Small intestine (tissue), 7 donors: Measurements from ENCODE around the gene PEX26. TPM values are rescaled to one million over a fixed set of nuclear protein-coding genes. Genes with fewer than 3 reads are reported as not detected.
"Not testable (repeated sequence)": the region's sequence is repeated elsewhere in the genome, so short reads cannot be mapped to it uniquely, and the experiment has no call there.

Experiments
- DNase-seq, 2 donors: peaks; one replicate each; pipeline versions ENCODE4 v3.0.0 to v3.0.0-alpha.2; 2013
- FAIRE-seq: peaks from 2 replicates; lab custom pipeline; 2012; peaks lifted over from hg19 to GRCh38; lab: Jason Lieb, UNC
- H3K27ac ChIP-seq, 3 donors: one replicate each; pipeline ENCODE4 v1.5.1; 2013; ENCODE audit warnings: low read length in 2 of 3, mild to moderate bottlenecking in 2 of 3, control low read depth in 1 of 3, inconsistent platforms in 1 of 3, low read depth in 1 of 3, moderate library complexity in 1 of 3
- H3K27me3 ChIP-seq, 3 donors: one replicate each; pipeline ENCODE4 v1.6.1; 2013; ENCODE audit warnings: low read length in 3 of 3, inconsistent platforms in 1 of 3; ENCODE audit not compliant: control insufficient read depth in 3 of 3, insufficient read depth in 3 of 3
- H3K36me3 ChIP-seq, 3 donors: one replicate each; pipeline ENCODE4 v1.6.1; 2013; ENCODE audit warnings: low read length in 3 of 3, inconsistent platforms in 1 of 3, low read depth in 1 of 3, mild to moderate bottlenecking in 1 of 3, moderate library complexity in 1 of 3; ENCODE audit not compliant: control insufficient read depth in 3 of 3, insufficient read depth in 2 of 3
- H3K4me1 ChIP-seq, 3 donors: one replicate each; pipeline ENCODE4 v1.6.1; 2013; ENCODE audit warnings: low read length in 2 of 3, inconsistent platforms in 1 of 3, low read depth in 1 of 3, mild to moderate bottlenecking in 1 of 3, moderate library complexity in 1 of 3; ENCODE audit not compliant: control insufficient read depth in 3 of 3, insufficient read depth in 2 of 3
- H3K4me3 ChIP-seq, 3 donors: one replicate each; pipeline ENCODE4 v1.5.1; 2013; ENCODE audit warnings: low read length in 3 of 3, control low read depth in 1 of 3, inconsistent platforms in 1 of 3, low read depth in 1 of 3, mild to moderate bottlenecking in 1 of 3, moderate library complexity in 1 of 3
- H3K9me3 ChIP-seq, 2 donors: one replicate each; pipeline ENCODE4 v1.6.1; 2013; ENCODE audit warnings: low read depth in 1 of 2, low read length in 1 of 2; ENCODE audit not compliant: control insufficient read depth in 2 of 2, insufficient read depth in 1 of 2
- WGBS, 3 donors: extraction: QIAGEN DNeasy Blood & Tissue Kit; methylation state at CpG; one replicate each; pipeline ENCODE4 v1.1.7; 2013; 5-methylcytosine and 5-hydroxymethylcytosine counted together
- polyA plus RNA-seq, 4 donors: library from polyadenylated mRNA; stranded (reverse) in 3 of 4; unstranded in 1 of 4; fragments of 200-250 nt in 3 of 4; fragments of 120-200 nt in 1 of 4; gene quantifications; one replicate each; pipeline versions ENCODE4 v1.2.1 to v1.2.3, GENCODE V29; 2013
- donor health status: healthy with polysubstance abuse.
- donor health status: control.
- donor health status: control.
- donor health status: Bipolar disorder and iron deficiency.
- donor health status: healthy.

The PEX26 gene
- polyA plus RNA-seq, 4 donors: 23.2 to 48.0 (median 31.4) TPM

- Histone ChIP-seq H3K27ac (peak overlapping the region in 1 of 3 donors; percentile 24), H3K27me3 (no peaks in the 10 kb centered on the region), H3K9me3 (peaks cover 0 to 4% of the 10 kb centered on the region in 2 donors), H3K4me1 (peaks cover 0 to 4% (median 2%) of the 10 kb centered on the region in 3 donors), H3K36me3 (no peaks in the 10 kb centered on the region), H3K4me3 (no peak overlapping the region)
- DNase-seq: no peak
- 73 to 82% (median 74%) methylated on average over 5 of the region's 5 CpGs for WGBS, 3 donors
- no peak for FAIRE-seq
Measured at GRCh38 chr22:18050065-18050464, 27.7 kb upstream of the PEX26 start.

- FAIRE-seq: not testable (repeated sequence)
Measured at GRCh38 chr22:18051113-18051512, 26.7 kb upstream of the PEX26 start.

GRCh38 chr22:18053216-18053946 is 24.4 kb upstream of the PEX26 start:
- not testable (repeated sequence) for DNase-seq, H3K4me3 ChIP-seq, H3K27ac ChIP-seq, FAIRE-seq, H3K36me3 ChIP-seq, H3K9me3 ChIP-seq, H3K27me3 ChIP-seq
- WGBS, 3 donors: 96 to 97% (median 96%) methylated on average over 37 to 46 of the region's 49 CpGs
- H3K4me1 ChIP-seq: peaks cover 2 to 33% (median 4%) of the 10 kb centered on the region in 3 donors

More at GRCh38 chr22:18051113-18051512, 26.7 kb upstream of the PEX26 start:
- WGBS, 3 donors: 81 to 86% (median 84%) methylated on average over 12 of the region's 12 CpGs
- peaks cover 2 to 11% (median 2%) of the 10 kb centered on the region in 3 donors for H3K4me1 ChIP-seq
- H3K4me3 ChIP-seq, DNase-seq, H3K9me3 ChIP-seq, H3K36me3 ChIP-seq, H3K27ac ChIP-seq, H3K27me3 ChIP-seq: not testable (repeated sequence)

- H3K36me3 ChIP-seq: no peaks in the 10 kb centered on the region
- no peak for FAIRE-seq
- peaks cover 0 to 48% (median 4%) of the 10 kb centered on the region in 3 donors for H3K4me1 ChIP-seq
- no peak for DNase-seq
- no peak overlapping the region for H3K4me3 ChIP-seq
- 59 to 73% (median 69%) methylated on average over 7 of the region's 7 CpGs for WGBS, 3 donors
- H3K9me3 ChIP-seq: peaks cover 0 to 4% of the 10 kb centered on the region in 2 donors
- H3K27me3 ChIP-seq: no peaks in the 10 kb centered on the region
- H3K27ac ChIP-seq: peak overlapping the region; percentile 58 to 84 (median 79)
Measured at GRCh38 chr22:18055619-18056160, 22.1 kb upstream of the PEX26 start.

- DNase-seq (peak; percentile 57 to 81), FAIRE-seq (no peak)
- Histone ChIP-seq H3K9me3 (peaks cover 0 to 4% of the 10 kb centered on the region in 2 donors), H3K4me1 (peaks cover 0 to 53% (median 9%) of the 10 kb centered on the region in 3 donors), H3K36me3 (no peaks in the 10 kb centered on the region), H3K4me3 (no peak overlapping the region), H3K27ac (peak overlapping the region; percentile 58 to 84 (median 79)), H3K27me3 (no peaks in the 10 kb centered on the region)
- WGBS, 3 donors: 59 to 71% (median 69%) methylated on average over 4 of the region's 4 CpGs
Measured at GRCh38 chr22:18056161-18056666, 21.6 kb upstream of the PEX26 start.

GRCh38 chr22:18056807-18057474 is 20.8 kb upstream of the PEX26 start:
- Histone ChIP-seq H3K27ac (peak overlapping the region; percentile 44 to 90 (median 84)), H3K27me3 (no peaks in the 10 kb centered on the region), H3K9me3 (peaks cover 0 to 4% of the 10 kb centered on the region in 2 donors), H3K4me1 (peaks cover 0 to 60% (median 9%) of the 10 kb centered on the region in 3 donors), H3K4me3 (no peak overlapping the region), H3K36me3 (no peaks in the 10 kb centered on the region)
- DNase-seq (no peak), FAIRE-seq (no peak)
- 69 to 86% (median 76%) methylated on average over 10 of the region's 10 CpGs for WGBS, 3 donors

- Histone ChIP-seq H3K4me3 (no peak overlapping the region), H3K4me1 (peaks cover under 1 to 67% (median 13%) of the 10 kb centered on the region in 3 donors), H3K27ac (peak overlapping the region in 2 of 3 donors; percentile 84 to 90), H3K9me3 (peaks cover 0 to under 1% of the 10 kb centered on the region in 2 donors), H3K36me3 (no peaks in the 10 kb centered on the region), H3K27me3 (no peaks in the 10 kb centered on the region)
- DNase-seq (peak in 1 of 2 donors; percentile 35), FAIRE-seq (no peak)
- 66 to 79% (median 78%) methylated on average over 4 of the region's 4 CpGs for WGBS, 3 donors
Measured at GRCh38 chr22:18057568-18058209, 20.1 kb upstream of the PEX26 start.
